ENCODE results near the gene LRP1B. TPM values are rescaled to one million over a fixed set of nuclear protein-coding genes. Genes with fewer than 3 reads are reported as not detected.

Gene LRP1B
- total RNA-seq, 4 donors from 2014 or later: 1.2 to 3.3 (median 2.6) TPM

DNA sequence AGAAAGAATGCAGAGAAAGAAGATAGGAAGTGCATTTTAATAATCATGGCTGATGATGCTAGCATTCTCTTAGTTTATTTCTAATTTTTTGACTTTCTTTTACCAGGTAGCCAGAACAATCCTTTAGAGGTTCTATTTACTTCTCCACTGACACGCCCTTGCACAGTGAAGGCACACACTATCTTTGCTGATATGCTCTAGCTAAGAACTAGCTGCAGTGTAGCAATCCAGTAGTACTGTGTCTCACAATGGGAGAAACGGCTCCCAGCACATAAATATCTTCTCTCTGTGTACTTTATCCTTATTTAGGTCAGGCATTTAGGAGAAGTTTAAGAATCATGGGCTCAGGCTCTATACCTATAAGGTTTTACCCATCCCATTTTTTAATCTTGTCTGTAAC, 1005.4 kb downstream of the LRP1B start:
- Histone ChIP-seq H3K9me3 (peaks cover 0 to 4% (median 0%) of the 10 kb centered on the region in 4 donors), H3K36me3 (no peaks in the 10 kb centered on the region), H3K27me3 (no peaks in the 10 kb centered on the region), H3K4me3 (no peak overlapping the region), H3K4me1 (no peaks in the 10 kb centered on the region), H3K27ac (no peak overlapping the region)
- no peak for DNase-seq (ENCODE audit: low spot score in 2 of 2)
- 56 to 65% methylated on average over 2 of the region's 2 CpGs for WGBS, 2 donors
- TF ChIP-seq EP300 (IDR thresholded peaks at IDR 0.05) (no peak), POLR2A (IDR thresholded peaks at IDR 0.05) (no peak), CTCF (IDR thresholded peaks at IDR 0.05) (no peak)

DNA sequence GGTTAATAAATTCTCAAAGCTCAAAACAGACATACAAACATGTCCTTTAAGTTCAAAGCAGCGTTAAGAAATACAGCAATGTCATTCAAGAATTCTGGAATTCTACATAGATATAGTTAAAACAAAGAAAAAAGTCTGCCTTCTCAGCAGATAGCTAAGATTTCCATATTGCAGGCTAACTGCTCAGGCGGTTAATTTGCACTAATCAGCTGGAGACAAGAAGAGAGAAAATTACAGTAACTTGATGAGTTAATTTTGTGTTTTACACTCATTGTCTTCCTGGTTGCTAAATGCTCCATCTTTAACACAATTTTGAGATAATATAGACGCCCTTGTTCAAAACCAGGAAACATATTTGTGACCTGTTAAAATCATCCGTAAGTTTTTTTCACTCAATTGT, 1012.0 kb downstream of the LRP1B start:
- Histone ChIP-seq H3K36me3 (no peaks in the 10 kb centered on the region), H3K4me1 (no peaks in the 10 kb centered on the region), H3K27ac (no peak overlapping the region), H3K9me3 (no peaks in the 10 kb centered on the region), H3K27me3 (no peaks in the 10 kb centered on the region), H3K4me3 (no peak overlapping the region)
- TF ChIP-seq POLR2A (IDR thresholded peaks at IDR 0.05) (no peak), CTCF (IDR thresholded peaks at IDR 0.05) (no peak), EP300 (IDR thresholded peaks at IDR 0.05) (no peak)
- DNase-seq (ENCODE audit: low spot score in 2 of 2): no peak
- 76 to 79% methylated on average over 4 of the region's 4 CpGs for WGBS, 2 donors

DNA sequence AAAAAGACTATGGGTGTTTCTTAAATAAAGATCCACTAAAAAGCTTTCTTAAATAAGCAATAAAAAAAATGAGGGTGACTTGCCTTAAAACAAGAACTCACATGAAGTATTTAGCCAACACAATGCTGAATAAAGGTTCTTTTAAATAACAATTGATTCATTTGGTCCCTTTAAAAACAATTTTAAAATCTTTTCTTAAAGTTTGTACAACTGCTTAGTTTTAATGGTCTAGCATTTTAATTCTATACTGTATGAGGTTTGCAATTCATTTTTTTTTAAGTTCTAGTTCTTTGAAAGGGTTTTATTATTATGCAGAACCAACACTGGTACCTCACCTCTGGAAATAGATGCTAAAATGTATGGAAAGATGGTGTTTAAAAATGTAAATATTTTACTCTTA, 1017.5 kb downstream of the LRP1B start:
- Histone ChIP-seq H3K9me3 (peaks cover 0 to 3% (median 0%) of the 10 kb centered on the region in 4 donors), H3K4me3 (no peak overlapping the region), H3K27me3 (no peaks in the 10 kb centered on the region), H3K4me1 (no peaks in the 10 kb centered on the region), H3K27ac (no peak overlapping the region), H3K36me3 (no peaks in the 10 kb centered on the region)
- no peak for TF ChIP-seq EP300 (IDR thresholded peaks at IDR 0.05)
- TF ChIP-seq CTCF (IDR thresholded peaks at IDR 0.05): no peak
- no peak for TF ChIP-seq POLR2A (IDR thresholded peaks at IDR 0.05)
- DNase-seq (ENCODE audit: low spot score in 2 of 2): no peak

GRCh38 chr2:141109633-141110032, 1021.2 kb downstream of the LRP1B start:
- TF ChIP-seq EP300 (IDR thresholded peaks at IDR 0.05) (no peak), POLR2A (IDR thresholded peaks at IDR 0.05) (no peak)

GRCh38 chr2:141105763-141106162, 1025.1 kb downstream of the LRP1B start:
- H3K36me3 ChIP-seq: no peaks in the 10 kb centered on the region
- H3K4me3 ChIP-seq: no peak overlapping the region
- no peaks in the 10 kb centered on the region for H3K9me3 ChIP-seq
- H3K27ac ChIP-seq: no peak overlapping the region
- DNase-seq (ENCODE audit: low spot score in 2 of 2): no peak
- no peaks in the 10 kb centered on the region for H3K27me3 ChIP-seq
- no peaks in the 10 kb centered on the region for H3K4me1 ChIP-seq
- no peak for TF ChIP-seq EP300 (IDR thresholded peaks at IDR 0.05)
- TF ChIP-seq POLR2A (IDR thresholded peaks at IDR 0.05): no peak
- TF ChIP-seq CTCF (IDR thresholded peaks at IDR 0.05): no peak

More at GRCh38 chr2:141109633-141110032, 1021.2 kb downstream of the LRP1B start:
- no peak overlapping the region for H3K27ac ChIP-seq
- no peak for DNase-seq (ENCODE audit: low spot score in 2 of 2)
- peaks cover 0 to 3% (median 0%) of the 10 kb centered on the region in 4 donors for H3K9me3 ChIP-seq
- H3K27me3 ChIP-seq: no peaks in the 10 kb centered on the region
- no peaks in the 10 kb centered on the region for H3K4me1 ChIP-seq
- no peaks in the 10 kb centered on the region for H3K36me3 ChIP-seq
- no peak overlapping the region for H3K4me3 ChIP-seq

- DNase-seq (ENCODE audit: low spot score in 2 of 2): no peak
- TF ChIP-seq POLR2A (IDR thresholded peaks at IDR 0.05) (no peak), CTCF (IDR thresholded peaks at IDR 0.05) (no peak), EP300 (IDR thresholded peaks at IDR 0.05) (no peak)
- Histone ChIP-seq H3K27me3 (no peaks in the 10 kb centered on the region), H3K9me3 (no peaks in the 10 kb centered on the region), H3K27ac (no peak overlapping the region), H3K4me3 (no peak overlapping the region), H3K36me3 (no peaks in the 10 kb centered on the region), H3K4me1 (no peaks in the 10 kb centered on the region)
- 62 to 87% methylated on average over 1 of the region's 1 CpG for WGBS, 2 donors
Observed at GRCh38 chr2:141103216-141103615, 1027.6 kb downstream of the LRP1B start.

All from tibial nerve (tissue), 4 donors.